ENCODE results near the gene CCDC191.

The CCDC191 gene

GRCh38 chr3:114058646-114059045 lies 2.3 kb upstream of the CCDC191 start:
- no peak for DNase-seq

DNA sequence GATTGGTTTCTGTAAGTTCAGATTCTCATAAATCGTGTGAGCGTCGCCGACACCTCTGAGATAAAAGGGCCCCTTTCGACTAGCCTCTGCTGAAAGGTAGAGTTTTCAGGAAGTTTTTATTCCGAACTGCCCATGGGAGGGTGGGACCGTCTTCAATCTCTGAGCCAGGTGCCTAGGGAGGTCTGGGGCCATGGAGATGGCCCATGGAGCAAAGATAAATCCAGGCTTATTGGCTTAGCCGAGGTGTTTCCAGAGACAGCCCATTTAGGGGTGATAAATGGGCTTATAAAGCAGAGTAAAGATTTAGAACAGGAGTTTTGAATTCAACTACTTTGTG lies 653 bp upstream of the CCDC191 start:
- no peak for DNase-seq

DNA sequence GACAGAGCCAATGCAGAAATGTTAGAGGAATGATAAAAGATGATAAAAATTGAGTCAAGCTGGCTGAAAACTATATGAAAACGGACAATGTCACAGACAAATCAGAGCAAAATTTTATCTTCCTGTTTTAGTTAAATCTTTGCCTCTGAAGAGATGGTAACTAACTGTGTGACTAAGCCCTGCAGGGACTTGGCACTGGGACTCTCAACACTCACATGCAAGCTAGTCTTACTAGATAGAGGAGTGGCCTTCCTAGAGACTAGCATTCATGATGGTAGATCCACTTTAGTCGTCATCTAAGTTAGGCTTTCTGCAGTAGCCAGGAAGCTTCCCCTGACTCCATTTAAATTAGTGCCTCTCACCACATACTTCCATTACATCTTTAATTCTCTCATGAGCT lies 4.1 kb downstream of the CCDC191 start:
- DNase-seq, result no peak

DNA sequence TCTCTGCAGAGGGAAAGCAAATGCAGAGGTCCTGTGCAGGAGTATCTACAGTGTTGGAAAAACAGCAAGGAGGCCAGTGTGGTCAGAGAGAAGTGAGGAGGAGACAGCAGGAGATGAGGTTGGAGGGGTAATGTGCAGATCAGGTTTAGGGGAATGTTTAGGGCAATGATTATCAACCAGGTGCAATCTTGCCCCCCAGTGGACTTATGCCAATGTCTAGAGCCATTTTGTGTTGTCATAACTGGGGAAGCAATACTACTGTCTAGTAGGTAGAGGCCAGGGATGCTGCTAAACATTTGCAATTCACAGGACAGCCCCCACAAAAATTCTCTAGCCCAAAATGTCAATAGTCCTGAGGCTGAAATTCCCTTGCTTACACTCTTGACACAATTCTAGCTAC lies 13.1 kb downstream of the CCDC191 start:
- no peak for DNase-seq

DNA sequence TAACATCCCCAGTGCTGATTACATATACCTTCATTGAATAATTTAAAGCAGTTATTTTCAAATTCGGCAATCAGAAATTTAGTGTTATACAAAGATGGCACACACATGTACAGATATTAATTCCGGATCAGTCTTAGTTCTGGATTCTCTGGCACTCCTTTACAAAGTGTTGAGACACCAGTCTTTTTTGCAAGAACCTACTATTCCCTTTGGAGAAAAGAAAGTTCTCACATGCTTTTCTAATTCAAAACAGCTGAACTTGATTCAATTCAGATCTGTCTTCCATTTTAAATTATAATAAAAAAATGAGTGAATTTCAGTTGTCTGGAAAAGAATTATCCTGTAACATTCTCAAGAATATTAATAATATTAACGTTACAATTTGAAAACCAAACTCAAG lies 20.4 kb downstream of the CCDC191 start:
- DNase-seq, result no peak

DNA sequence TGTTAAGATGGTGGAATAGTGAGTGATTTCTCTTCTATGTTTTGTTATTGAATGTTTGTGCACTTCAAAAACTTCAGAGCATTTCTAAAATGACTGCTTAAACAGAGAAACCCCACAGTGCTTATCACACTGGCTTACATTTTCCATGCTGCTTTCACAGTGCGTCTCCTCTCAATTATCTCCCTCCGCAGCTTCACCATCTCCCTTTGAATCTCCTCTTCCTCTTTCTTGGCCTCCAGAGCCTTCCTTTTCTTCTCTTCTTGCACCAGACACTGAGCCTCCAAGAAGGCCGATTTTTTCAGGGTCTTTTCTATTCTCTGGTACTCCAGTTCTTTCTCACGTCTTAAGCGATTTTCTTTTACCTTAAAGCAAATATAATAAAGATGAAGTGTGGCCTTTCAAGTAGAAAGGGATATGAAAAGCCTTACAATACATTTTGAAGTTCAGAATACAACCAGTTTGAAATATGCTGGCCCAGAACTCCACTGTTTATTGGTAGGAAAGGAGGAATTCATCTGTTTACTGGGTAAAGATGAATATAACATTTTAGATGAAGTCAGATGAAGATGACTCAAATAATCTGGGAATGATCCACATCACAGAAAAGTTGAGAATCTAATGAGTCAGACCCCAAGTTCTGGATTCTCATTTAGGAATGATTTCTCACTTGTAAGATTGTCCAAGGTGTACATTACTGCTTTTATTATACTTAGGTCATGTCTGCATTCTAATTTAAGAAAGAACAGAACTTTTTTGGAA lies 21.4 kb downstream of the CCDC191 start:
- no peak for DNase-seq

- no peak for DNase-seq
Observed at GRCh38 chr3:114034211-114034610, 22.1 kb downstream of the CCDC191 start.

DNA sequence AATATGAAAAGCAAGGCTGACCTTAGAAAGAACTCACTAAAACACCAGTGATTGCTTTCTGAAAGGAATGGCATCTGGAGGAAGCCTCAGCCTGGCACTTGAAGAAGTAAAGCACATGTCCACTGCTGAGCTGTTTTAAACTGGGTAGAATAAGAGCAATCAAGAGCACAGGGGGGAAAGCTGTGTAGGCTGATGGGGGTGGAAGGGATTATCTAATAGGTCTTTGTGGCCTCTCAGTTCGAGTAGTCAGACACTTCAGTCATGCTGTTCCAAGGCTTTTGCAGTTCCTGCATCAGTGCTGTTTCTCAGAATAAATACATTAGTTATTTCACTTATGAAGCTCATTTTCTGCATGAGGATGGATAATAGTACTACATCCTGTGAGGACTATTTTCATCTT lies 22.6 kb downstream of the CCDC191 start:
- no peak for DNase-seq

DNA sequence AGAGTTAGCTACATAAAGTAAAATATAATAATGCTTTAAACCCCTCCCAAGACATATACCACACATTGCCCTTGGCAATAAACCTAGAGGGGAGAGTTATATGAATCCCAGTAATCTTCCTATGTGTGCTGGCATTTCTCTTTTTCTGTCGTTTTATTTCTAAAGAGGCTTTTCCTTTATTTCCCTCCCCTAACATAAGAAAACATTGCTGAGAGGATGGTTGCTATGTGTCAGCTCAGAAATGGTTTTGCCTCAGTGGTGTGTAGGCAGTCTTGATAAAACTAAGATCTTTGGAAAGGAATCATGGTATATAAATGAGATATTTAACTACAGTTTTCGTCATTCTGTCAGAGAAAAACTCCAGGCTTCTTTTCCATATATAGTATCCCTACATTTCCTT lies 30.0 kb downstream of the CCDC191 start:
- DNase-seq, result no peak

DNA sequence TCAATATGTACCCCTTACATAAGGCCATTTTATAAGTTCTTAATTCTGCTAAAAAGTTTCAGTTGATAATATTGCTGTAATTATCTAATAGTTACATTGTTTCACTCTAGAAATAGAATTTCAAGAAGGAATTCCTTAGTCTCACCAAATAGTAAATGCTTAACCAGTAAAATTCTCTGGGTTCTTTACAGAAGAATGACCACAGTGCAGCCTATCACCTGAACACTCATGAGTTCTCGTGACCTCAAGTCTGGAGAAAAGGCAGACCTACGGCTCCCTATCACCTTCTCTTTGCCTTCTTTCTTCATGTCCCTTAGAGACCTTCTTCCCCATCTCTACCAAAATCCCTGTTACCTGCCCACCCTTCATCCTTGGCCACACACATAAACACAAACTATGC lies 30.9 kb downstream of the CCDC191 start:
- DNase-seq, result no peak

GRCh38 chr3:114022145-114022802 lies 34.1 kb downstream of the CCDC191 start:
- DNase-seq, result no peak

- no peak for DNase-seq
Observed at GRCh38 chr3:114020907-114021306, 35.4 kb downstream of the CCDC191 start.

- no peak for DNase-seq
Observed at GRCh38 chr3:114019486-114019885, 36.8 kb downstream of the CCDC191 start.

DNA sequence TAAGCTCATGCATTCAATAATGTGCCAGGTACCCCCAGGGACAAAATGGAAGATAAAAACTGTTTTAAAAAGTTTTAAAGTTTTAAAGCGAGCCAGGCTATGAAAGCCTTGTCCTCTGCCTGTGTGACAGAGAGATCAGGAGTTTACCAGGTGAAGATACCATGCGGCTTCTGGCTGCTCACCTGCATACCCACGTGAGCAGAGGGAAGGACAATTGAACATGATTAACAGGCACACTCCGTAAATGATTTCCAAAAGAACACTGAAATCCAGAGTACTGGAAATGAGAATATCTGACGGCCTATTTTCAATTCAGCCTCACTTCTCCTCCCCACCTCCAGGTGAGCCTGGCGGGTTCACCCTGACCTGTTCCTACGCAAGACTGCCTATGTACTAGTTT lies 42.1 kb downstream of the CCDC191 start:
- no peak for DNase-seq

DNA sequence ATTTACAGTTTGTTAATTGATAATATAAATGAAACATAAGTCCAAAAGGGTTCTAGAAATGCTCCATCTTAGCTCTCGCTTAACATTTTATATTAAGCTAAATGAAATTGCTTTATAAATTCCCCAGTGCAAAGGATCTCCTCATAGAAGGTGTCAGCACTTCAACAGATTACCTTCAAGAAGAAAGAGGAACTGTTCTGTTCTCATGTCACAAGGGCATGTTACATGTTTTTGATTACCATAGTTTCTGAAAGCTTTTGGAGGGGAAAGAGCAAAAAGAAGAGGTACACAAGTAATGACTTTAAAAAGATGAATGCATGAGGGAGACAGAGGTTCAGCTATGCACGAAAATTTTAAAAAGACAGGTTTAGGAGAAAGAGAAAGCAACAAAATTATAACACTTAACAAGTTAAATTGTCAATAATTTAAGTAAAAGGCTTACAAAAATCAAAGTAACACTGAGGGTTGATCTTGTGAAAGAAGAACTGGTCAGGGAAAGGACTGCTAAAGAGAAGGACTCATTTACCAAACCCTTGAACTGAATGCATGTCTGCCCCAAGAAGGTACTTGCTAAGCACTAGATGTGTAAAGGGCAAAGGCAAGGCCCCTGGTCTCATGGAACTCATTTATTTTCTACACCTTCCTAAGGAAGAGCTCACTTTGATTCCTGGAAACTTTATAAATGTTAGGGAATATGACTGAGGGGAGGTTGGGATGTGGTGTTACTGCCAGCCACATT lies 45.1 kb downstream of the CCDC191 start:
- DNase-seq, result no peak

- no peak for DNase-seq
Observed at GRCh38 chr3:114005481-114005880, 50.8 kb downstream of the CCDC191 start.

DNA sequence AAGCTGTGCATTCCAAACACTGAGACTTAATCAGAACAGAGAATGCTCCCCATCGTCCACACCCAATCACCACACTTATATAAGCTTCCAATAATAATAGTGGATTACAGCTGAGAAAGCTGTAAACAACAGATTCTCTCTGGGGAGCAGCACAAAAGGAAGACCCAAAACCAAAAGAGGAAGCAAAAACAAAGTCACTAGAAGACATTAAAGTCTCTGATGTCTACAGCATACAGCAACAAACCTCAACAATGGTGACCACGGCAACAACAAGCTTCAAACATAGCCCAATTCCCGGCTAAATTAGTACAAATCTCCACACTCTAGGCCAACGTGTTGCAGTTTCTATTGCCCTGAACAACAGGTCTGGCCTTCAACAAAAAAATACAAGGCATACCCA lies 70.8 kb downstream of the CCDC191 start:
- no peak for DNase-seq

GRCh38 chr3:113983544-113983943 lies 72.8 kb downstream of the CCDC191 start:
- no peak for DNase-seq

GRCh38 chr3:113981803-113982202 lies 74.5 kb downstream of the CCDC191 start:
- DNase-seq, result no peak

GRCh38 chr3:113979916-113980315 lies 76.4 kb downstream of the CCDC191 start:
- no peak for DNase-seq

DNA sequence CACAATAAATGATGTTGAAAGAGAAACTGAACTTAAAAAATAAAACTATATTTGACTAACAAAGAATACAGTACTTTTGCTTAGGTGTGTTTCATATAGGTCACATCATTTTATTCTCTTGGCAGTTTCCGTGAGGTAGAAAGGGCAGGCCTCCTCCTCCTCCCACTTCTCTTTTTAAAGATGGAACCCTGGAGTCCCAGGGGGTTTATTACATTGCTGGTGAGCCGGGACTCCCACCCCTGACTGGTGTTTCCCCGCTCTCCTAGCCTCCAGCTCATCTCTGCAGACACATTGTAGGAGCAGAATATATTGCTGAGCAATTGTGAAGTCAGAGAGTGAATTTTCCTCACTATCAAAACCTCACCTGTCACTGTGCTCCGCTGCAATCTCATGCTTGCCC lies 78.5 kb downstream of the CCDC191 start:
- DNase-seq, result no peak

DNA sequence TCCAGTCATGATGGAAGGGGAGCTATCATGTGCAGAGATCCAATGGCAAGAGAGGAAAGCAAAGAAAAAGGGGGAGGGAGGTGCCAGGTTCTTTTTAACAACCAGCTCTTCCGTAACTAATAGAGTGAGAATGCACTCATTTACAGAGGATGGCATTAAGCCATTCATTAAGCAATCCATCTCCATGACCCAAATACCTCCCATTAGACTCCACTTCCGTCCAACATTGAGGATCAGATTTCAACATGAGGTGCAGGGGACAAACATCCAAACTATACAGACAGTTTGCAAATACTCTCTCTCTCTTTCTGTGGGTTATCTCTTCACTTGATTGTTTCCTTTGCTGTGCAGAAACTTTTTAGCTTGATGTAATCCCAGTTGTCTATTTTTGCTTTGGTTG lies 87.3 kb downstream of the CCDC191 start:
- DNase-seq, result peak; percentile 44

DNA sequence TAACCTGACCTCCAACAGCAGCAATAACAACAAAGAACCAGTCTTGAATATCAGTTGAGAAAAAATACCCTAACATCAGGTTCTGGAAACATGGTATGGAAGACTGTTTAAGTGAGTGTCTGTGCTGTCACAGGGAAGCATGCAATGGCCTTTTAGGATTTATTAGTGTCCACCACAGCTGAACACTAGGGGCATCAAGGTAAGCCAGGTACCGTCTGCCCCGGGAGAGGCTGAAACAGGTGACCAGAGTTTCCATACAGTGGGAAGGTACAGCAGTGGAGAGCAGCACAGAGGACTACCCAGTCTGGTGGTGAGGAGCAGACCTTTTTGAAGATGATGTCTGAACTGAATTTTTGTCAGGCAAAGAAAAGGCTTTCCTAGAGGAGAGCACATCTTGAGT lies 90.2 kb downstream of the CCDC191 start:
- DNase-seq, result no peak

- no peak for DNase-seq
Observed at GRCh38 chr3:113963879-113964278, 92.4 kb downstream of the CCDC191 start.

Data from NCI-H2029 (cell line).